Measurements from ENCODE around the gene SLC23A2. TPM values are rescaled to one million over a fixed set of nuclear protein-coding genes. Genes with fewer than 3 reads are reported as not detected.

SLC23A2 gene
- total RNA-seq, 1 experiment from 2014 or later, result 16.3 TPM

DNA sequence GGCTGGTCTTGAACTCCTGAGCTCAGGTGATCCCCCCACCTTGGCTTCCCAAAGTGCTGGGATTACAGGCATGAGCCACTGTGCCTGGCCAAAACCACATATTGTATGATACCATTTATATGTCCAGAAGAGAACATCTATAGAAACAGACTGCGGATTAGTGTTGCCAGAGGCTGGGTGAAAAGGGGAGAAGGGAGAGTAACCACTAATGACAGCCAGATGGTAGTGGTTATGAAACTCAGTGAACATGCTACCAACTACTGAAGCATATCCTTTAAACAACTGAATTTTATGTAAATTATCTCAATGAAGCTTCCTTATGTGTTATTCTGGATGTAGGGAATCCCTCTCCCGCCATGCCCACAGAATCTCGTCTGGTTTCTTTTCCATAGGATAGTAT lies 15.7 kb downstream of the SLC23A2 start (continued):
- TF ChIP-seq, protein P1, sequence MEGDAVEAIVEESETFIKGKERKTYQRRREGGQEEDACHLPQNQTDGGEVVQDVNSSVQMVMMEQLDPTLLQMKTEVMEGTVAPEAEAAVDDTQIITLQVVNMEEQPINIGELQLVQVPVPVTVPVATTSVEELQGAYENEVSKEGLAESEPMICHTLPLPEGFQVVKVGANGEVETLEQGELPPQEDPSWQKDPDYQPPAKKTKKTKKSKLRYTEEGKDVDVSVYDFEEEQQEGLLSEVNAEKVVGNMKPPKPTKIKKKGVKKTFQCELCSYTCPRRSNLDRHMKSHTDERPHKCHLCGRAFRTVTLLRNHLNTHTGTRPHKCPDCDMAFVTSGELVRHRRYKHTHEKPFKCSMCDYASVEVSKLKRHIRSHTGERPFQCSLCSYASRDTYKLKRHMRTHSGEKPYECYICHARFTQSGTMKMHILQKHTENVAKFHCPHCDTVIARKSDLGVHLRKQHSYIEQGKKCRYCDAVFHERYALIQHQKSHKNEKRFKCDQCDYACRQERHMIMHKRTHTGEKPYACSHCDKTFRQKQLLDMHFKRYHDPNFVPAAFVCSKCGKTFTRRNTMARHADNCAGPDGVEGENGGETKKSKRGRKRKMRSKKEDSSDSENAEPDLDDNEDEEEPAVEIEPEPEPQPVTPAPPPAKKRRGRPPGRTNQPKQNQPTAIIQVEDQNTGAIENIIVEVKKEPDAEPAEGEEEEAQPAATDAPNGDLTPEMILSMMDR (IDR thresholded peaks at IDR 0.05 in 2 of 3, conservative IDR thresholded peaks at IDR 0.05 in 1 of 3; ENCODE audit: borderline replicate concordance in 1 of 3, insufficient read depth in 1 of 3, low read depth in 2 of 3, low read length in 2 of 3), result no peak
- TF ChIP-seq, protein P2, sequence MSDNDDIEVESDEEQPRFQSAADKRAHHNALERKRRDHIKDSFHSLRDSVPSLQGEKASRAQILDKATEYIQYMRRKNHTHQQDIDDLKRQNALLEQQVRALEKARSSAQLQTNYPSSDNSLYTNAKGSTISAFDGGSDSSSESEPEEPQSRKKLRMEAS (IDR thresholded peaks at IDR 0.05), result no peak
- TF ChIP-seq SP1 (IDR thresholded peaks at IDR 0.05; ENCODE audit: low read depth) (no peak), RAD21 (IDR thresholded peaks at IDR 0.05; ENCODE audit: low read depth) (no peak), JUND (IDR thresholded peaks at IDR 0.05) (no peak), EZH2phosphoT487 (IDR thresholded peaks at IDR 0.05; ENCODE audit: borderline replicate concordance) (no peak)

DNA sequence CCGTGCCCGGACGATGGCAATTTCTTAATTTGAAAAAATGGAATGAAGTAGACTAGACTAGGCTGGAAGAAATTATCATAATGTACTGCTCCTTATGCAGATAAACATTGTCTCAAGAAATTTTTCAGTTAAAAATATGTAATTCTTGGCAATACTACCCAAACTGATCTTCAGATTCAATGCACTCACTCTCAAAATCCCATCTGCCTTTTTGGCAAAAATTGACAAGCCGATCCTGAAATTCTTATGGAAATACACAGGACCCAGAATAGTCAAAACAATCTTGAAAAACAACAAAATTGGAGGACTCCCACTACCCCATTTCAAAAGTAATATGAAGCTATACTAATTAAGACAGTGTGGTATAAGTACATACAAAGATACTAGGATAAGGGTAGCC lies 19.0 kb downstream of the SLC23A2 start:
- intact Hi-C loops (cut with micrococcal nuclease), result no loop called here
- H3K36me3 ChIP-seq (ENCODE audit: control insufficient read depth in 1 of 2, insufficient read depth in 2 of 2, low read length in 2 of 2), result no peaks in the 10 kb centered on the region
- ATAC-seq (no peak), DNase-seq (ENCODE audit: low read depth, low spot score) (no peak)
- CTCF ChIA-PET, result no interaction called here
- H3K9me3 ChIP-seq (ENCODE audit: control insufficient read depth in 1 of 2, insufficient read depth in 1 of 2, low read depth in 1 of 2, low read length in 2 of 2), result no peaks in the 10 kb centered on the region
- H3K79me2 ChIP-seq (ENCODE audit: insufficient read depth, low read length), result peaks cover 84% of the 10 kb centered on the region
- no peaks in the 10 kb centered on the region for H3K27me3 ChIP-seq (ENCODE audit: insufficient read depth, low read length)
- no peak overlapping the region for H3K27ac ChIP-seq (ENCODE audit: low read depth, low read length)
- H3K4me2 ChIP-seq (ENCODE audit: low read length), result no peak overlapping the region
- no peaks in the 10 kb centered on the region for H4K20me1 ChIP-seq (ENCODE audit: insufficient read depth)
- RAD21 ChIA-PET (ENCODE audit: low non-redundant PET in 1 of 2, low total read pairs in 2 of 2, uncharacterized antibody in 2 of 2, unreplicated experiment in 2 of 2), result no interaction called here
- POLR2A ChIA-PET, result no interaction called here
- TF ChIP-seq, protein P3, sequence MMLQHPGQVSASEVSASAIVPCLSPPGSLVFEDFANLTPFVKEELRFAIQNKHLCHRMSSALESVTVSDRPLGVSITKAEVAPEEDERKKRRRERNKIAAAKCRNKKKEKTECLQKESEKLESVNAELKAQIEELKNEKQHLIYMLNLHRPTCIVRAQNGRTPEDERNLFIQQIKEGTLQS (IDR thresholded peaks at IDR 0.05), result no peak
- no peak for TF ChIP-seq EZH2 (IDR thresholded peaks at IDR 0.05)
- TF ChIP-seq POLR2AphosphoS5 (IDR thresholded peaks at IDR 0.05; ENCODE audit: low read depth, low read length), result no peak
- TF ChIP-seq SP1 (IDR thresholded peaks at IDR 0.05; ENCODE audit: low read depth), result no peak
- TF ChIP-seq CBX3 (IDR thresholded peaks at IDR 0.05; ENCODE audit: low read depth), result no peak
- TF ChIP-seq, protein P1 (IDR thresholded peaks at IDR 0.05 in 2 of 3, conservative IDR thresholded peaks at IDR 0.05 in 1 of 3; ENCODE audit: borderline replicate concordance in 1 of 3, insufficient read depth in 1 of 3, low read depth in 2 of 3, low read length in 2 of 3), result no peak
- no peak for TF ChIP-seq YY1 (IDR thresholded peaks at IDR 0.05; ENCODE audit: extremely low read depth, insufficient replicate concordance, low read depth, low read length)
- BruUV-seq (replicated peaks), result no TSS peak
- H3K9me2 ChIP-seq (ENCODE audit: insufficient read depth), result no peaks in the 10 kb centered on the region
- peaks cover 0 to 7% of the 10 kb centered on the region in 2 experiments; a peak in 1 of 4 replicates for H3K4me1 ChIP-seq (ENCODE audit: control insufficient read depth in 1 of 2, insufficient read depth in 2 of 2, low read length in 2 of 2)
- H3K9ac ChIP-seq (ENCODE audit: low read length), result no peak overlapping the region
- H2AFZ ChIP-seq (ENCODE audit: low read depth, low read length, poor library complexity, severe bottlenecking), result no peak overlapping the region
- H3K4me3 ChIP-seq (replicated peaks in 1 of 2; ENCODE audit: low read depth in 1 of 2, low read length in 2 of 2), result no peak overlapping the region
